SKM-1 treated with dmso at 0.1 percent for 144 hours (cell line): ENCODE measurements around the gene TBKBP1.

ENCODE experiments used
- DNase-seq: peaks from one replicate; lab custom pipeline; 2025; ENCODE audit not compliant: unreplicated experiment; lab: John Stamatoyannopoulos, UW

TBKBP1 gene

GRCh38 chr17:47760409-47761140, 66.6 kb downstream of the TBKBP1 start:
- no peak for DNase-seq
